H1 (cell line): ENCODE data around the gene NQO2. TPM values are rescaled to one million over a fixed set of nuclear protein-coding genes. Genes with fewer than 3 reads are reported as not detected.

ENCODE experiments used
- RFX5 ChIP-seq: IDR thresholded peaks from 2 replicates; pipeline ENCODE4 v1.6.1; 2011; ENCODE audit warnings: low read depth, low read length, improper control_type of control experiment, borderline replicate concordance
- polyA plus RNA-seq, 7 experiments: library from polyadenylated mRNA; depleted of rRNA in 3 of 7; stranded (reverse) in 5 of 7; unstranded in 2 of 7; fragments of >200 nt in 5 of 7; fragments of 200-250 nt in 2 of 7; gene quantifications; 1 replicate in 5 of 7; 2 replicates in 1 of 7; 4 replicates in 1 of 7; pipeline versions ENCODE4 v1.2.1 to v1.2.3, GENCODE V29; 2011 to 2013; ENCODE audit warnings: missing spikeins in 2 of 7, mixed read lengths in 2 of 7
- total RNA-seq: library from RNA; stranded (reverse); fragmentation: NEBNext Ultra II Directional; extraction: Animal tissue kit (Norgen Biotek cat#: 25700); gene quantifications from 2 replicates; pipeline ENCODE4 v1.2.1, GENCODE V29; 2021

NQO2 gene
- total and polyA plus RNA-seq, 2 of the 8 experiments (the other 6 are each of a cell fraction or from before 2014, with no cell fraction given) = 135 to 168 TPM

DNA sequence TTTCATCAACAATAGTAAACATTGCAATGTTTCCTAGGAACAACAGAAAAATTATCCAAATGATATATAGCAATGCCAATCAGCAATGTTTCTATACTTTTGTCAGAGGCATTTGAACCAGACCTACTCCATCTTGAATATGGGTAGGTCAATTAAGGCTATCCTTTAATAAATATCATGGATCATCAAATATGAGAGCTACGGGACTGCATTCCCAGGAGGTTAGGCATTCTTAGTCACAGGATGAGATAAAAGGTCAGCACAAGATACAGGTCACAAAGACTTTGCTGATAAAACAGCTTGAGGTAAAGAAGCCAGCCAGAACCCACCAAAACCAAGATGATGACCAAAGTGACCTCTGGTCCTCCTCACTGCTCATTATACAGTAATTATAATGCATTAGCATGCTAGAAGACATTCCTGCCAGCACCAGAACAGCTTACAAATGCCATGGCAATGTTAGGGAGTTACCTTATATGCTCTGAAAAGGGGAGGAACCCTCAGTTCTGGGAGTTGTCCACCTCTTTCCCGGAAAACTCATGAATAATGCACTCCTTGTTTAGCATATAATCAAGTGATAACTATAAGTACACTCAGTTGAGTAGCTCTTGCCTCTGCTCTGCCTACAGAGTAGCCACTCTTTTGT lies 19.8 kb upstream of the NQO2 start (continued):
- TF ChIP-seq RFX5 = no peak
